NCI-H446 (cell line): ENCODE results near the gene EZH1.
"Not testable (repeated sequence)": the region's sequence is repeated elsewhere in the genome, so short reads cannot be mapped to it uniquely, and the experiment has no call there.

Source experiments
- DNase-seq, 2 experiments: peaks; one replicate each; lab custom pipeline; 2025; lab: John Stamatoyannopoulos, UW

EZH1 gene

DNA sequence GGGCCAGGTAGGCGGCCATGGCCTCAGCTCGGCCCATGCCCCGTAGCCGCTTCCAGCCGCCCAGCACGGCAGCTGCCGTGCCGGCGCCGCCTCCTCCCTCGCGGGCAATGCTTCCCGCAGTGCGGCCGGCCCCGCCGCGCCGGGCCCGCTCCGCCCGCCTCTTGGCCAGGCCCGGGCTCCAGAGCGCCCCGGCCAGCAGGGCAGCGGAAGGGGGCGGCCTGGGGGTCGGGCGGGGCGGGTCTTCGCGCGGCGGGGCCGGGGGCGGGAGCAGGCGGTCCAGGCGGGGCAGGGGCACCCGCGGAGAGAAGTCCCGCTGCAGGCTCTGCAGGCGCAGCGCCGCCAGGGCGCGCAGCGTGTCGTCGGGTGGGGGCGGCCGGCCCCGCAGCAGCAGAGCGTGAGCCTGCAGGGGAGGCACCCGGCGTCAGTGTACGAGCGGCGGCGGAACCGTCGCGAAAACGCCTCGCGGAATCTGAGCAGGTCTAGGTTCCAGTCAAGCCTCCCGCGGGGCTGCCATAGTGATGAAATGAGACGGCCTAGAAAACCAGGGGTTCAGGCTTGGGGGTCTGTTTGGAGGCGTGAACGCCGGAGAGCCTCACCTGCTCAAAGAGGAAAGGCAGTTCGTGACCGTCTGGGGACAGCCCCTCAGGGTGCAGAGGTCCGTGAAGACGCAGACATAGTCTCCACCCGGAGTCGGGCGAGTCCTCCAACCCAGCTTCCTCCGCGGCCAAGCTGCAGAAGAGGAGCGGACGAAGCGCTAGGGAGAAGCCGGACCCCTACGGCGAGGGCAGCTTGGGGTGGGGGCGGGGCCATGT lies 74.7 kb downstream of the EZH1 start:
- DNase-seq: no peak

DNA sequence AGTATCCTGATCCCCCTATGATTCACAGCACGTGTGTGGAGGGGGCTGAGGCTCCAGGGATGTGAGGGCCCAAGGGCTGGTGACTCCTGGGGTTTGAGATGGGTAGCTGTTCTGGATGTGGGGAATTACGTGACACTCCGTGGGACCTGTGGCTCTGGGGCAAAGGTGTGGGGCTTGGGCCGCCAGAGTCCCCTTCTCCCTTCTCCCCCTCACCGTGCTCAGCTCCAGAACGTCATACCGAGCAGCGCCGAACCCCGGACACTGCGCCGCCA lies 75.2 kb downstream of the EZH1 start:
- no peak for DNase-seq

- DNase-seq: peak in 1 of 2 experiments; percentile 58
Observed at GRCh38 chr17:42667088-42667951, 77.5 kb downstream of the EZH1 start.

DNA sequence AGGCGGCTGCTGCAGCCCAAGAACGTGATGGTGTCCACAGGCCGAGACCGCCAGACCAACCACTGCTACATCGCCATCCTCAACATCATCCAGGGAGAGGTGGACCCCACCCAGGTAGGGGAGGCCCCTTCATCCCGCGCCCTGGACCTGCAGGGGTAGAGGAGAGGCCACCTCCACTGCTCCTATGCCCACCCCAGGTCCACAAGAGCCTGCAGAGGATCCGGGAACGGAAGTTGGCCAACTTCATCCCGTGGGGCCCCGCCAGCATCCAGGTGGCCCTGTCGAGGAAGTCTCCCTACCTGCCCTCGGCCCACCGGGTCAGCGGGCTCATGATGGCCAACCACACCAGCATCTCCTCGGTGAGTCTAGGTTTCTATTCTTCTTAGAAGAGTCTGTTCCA lies 78.7 kb downstream of the EZH1 start:
- not testable (repeated sequence) for DNase-seq

GRCh38 chr17:42665581-42666001 lies 79.2 kb downstream of the EZH1 start:
- no peak for DNase-seq

- no peak for DNase-seq
Observed at GRCh38 chr17:42660692-42661345, 84.0 kb downstream of the EZH1 start.

DNA sequence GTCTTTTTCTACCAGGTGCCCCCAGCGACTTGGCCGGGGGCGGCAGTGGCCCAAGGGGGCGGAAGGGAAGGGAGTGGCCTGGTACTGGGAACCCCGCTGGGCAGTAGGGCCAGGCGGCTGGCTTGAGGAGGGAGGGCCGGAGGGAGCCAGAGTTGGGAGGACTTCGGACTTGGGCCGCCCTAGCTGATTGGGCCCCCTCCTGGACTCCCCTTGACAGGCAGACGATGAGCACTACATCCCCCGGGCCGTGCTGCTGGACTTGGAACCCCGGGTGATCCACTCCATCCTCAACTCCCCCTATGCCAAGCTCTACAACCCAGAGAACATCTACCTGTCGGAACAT lies 84.9 kb downstream of the EZH1 start:
- DNase-seq: not testable (repeated sequence)

- DNase-seq: peak; percentile 68 to 95
Observed at GRCh38 chr17:42659079-42659931, 85.5 kb downstream of the EZH1 start, which contains the start of gene TUBG2. Gene TUBG2 (plus strand): TSS chr17:42659284. CDS start chr17:42659504, 220 bp downstream.

- no peak for DNase-seq
Observed at GRCh38 chr17:42657824-42658588, 86.8 kb downstream of the EZH1 start.

DNA sequence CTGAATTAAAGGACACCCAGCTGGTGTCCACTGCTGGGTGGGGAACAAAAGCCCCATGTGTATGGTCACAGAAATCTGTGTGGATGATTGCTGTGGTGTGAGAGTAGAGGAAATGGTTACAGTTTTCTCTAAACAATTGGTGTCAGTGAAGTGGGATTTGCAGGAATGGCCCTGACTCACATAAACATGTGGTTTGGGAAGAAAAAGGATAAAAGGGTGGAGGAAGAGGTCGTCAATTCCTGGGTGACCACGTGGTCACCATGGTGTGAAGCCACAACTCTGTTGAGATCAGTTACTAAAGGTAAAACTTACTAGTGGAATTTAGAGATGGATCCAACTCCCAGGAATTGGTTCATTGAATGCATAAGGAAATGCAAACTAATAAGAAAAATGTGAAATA lies 89.3 kb downstream of the EZH1 start:
- no peak for DNase-seq

DNA sequence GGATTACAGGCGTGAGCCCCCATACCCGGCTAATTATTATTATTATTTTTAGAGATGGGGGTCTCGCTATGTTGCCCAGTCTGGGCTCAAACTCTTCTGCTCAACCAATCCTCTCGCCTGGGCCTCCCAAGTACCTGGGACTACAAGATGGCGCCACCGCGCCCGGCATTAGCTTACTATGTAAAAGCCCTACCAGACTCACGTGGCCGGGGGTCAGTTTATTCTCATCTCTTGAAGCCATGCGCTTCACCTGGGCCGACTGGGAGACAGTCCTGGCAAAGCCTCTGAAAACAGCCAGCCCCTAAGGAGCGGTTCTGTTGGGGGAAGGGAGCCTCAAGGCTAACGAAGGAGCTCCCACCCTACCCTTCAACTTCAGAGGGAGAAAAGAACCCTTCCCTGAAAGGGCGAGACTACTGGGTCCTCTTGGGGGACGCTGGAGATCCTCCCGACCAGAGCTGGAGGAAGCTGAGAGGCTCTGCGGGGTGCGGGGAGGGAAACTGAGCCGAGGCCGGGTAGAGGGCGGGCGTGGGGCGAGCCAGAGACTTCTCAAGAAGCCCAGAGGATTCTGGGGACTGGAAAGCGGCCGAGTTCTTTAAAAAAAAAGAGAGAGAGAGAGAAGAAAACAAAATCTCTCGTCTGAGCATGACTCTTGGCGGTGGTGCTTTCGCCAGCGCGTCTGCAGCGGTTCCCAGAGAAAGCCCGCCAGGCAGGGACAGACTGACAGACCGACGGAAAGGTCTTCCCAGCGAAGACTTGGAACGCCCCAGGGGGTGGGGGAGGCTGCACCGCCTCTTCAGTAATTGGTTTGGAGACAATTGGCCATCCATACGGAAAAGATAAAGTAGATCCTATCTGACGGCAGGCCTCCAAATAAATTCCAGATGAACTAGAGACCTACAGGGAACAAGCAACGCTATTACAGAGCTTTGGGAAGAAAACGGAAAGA lies 91.4 kb downstream of the EZH1 start:
- no peak for DNase-seq

DNA sequence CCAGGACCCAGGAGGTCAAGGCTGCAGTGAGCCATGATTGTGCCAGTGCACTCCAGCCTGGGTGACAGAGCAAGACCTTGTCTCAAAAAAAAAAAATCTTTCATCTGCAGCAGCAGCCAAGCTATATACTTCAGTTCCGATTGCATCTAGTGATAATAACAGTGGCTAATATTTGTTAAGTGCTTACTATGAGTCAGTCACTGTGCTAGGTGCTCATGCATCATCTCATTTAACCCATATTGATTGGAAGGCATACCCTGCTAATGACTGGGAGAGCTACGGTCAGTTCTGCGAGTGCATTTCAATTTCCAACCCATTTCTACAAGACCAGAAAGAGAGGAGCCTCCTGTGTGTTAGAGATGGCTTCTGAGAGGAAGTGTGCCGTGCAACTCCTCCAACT lies 93.4 kb downstream of the EZH1 start:
- DNase-seq: no peak
